GM23338 (cell line): ENCODE data around the gene PARVB. TPM values are rescaled to one million over a fixed set of nuclear protein-coding genes. Genes with fewer than 3 reads are reported as not detected.

Experiments
- ATAC-seq: fragments of 200-7000 bp; cut with Tn5 transposase; 3 replicates; pipeline ENCODE4 v1.9.1; 2020
- DNase-seq: peaks from one replicate; pipeline ENCODE4 v3.0.0-alpha.2; 2015; ENCODE audit warnings: low spot score
- H2AFZ ChIP-seq: fragments of 200-600 bp; sonication (generic); 2 replicates; pipeline ENCODE4 v1.8.0; 2016; ENCODE audit warnings: antibody characterized with exemption, mild to moderate bottlenecking, moderate library complexity
- H3F3A ChIP-seq: fragments of 200-600 bp; sonication (generic); replicated peaks from 2 replicates; pipeline ENCODE4 v1.8.0; 2017; ENCODE audit warnings: antibody characterized with exemption, mixed run types, low read depth
- H3K27ac ChIP-seq: fragments of 200-600 bp; sonication (generic); 2 replicates; pipeline ENCODE4 v1.6.1; 2016; ENCODE audit warnings: low read depth
- H3K27me3 ChIP-seq: fragments of 200-600 bp; sonication (generic); 2 replicates; pipeline ENCODE4 v1.8.0; 2016; ENCODE audit warnings: mild to moderate bottlenecking, mixed run types, moderate library complexity; ENCODE audit not compliant: insufficient read depth
- H3K36me3 ChIP-seq: fragments of 200-600 bp; sonication (generic); 2 replicates; pipeline ENCODE4 v1.8.0; 2016; ENCODE audit warnings: mild to moderate bottlenecking; ENCODE audit not compliant: insufficient read depth
- H3K4me1 ChIP-seq: fragments of 200-600 bp; sonication (generic); 2 replicates; pipeline ENCODE4 v1.8.0; 2016; ENCODE audit warnings: mild to moderate bottlenecking, moderate library complexity; ENCODE audit not compliant: insufficient read depth
- H3K4me2 ChIP-seq: fragments of 200-600 bp; sonication (generic); 2 replicates; pipeline ENCODE4 v1.7.1; 2017; ENCODE audit warnings: mixed run types
- H3K4me3 ChIP-seq: fragments of 200-600 bp; sonication (generic); 2 replicates; pipeline ENCODE4 v1.6.1; 2016; ENCODE audit warnings: mixed run types
- H3K79me2 ChIP-seq: fragments of 200-600 bp; sonication (generic); replicated peaks from 2 replicates; pipeline ENCODE4 v1.8.0; 2017; ENCODE audit warnings: mild to moderate bottlenecking; ENCODE audit not compliant: insufficient read depth
- H3K9me2 ChIP-seq: fragments of 200-600 bp; sonication (generic); 2 replicates; pipeline ENCODE4 v1.8.0; 2017; ENCODE audit not compliant: insufficient read depth
- H4K20me1 ChIP-seq: fragments of 200-600 bp; sonication (generic); replicated peaks from 2 replicates; pipeline ENCODE4 v1.8.0; 2017; ENCODE audit warnings: mild to moderate bottlenecking; ENCODE audit not compliant: insufficient read depth
- H3K27ac Mint-ChIP-seq: 2 replicates; pipeline ENCODE4 v1.8.0; 2020; ENCODE audit warnings: inconsistent platforms, mild to moderate bottlenecking, moderate library complexity, mixed read lengths
- H3K27me3 Mint-ChIP-seq: 3 replicates; pipeline ENCODE4 v1.8.0; 2022; ENCODE audit warnings: low read depth, mild to moderate bottlenecking, moderate library complexity, mixed read lengths, inconsistent platforms; ENCODE audit not compliant: insufficient read depth, poor library complexity
- H3K36me3 Mint-ChIP-seq: 3 replicates; pipeline ENCODE4 v1.8.0; 2021; ENCODE audit warnings: low read depth, mild to moderate bottlenecking, inconsistent platforms, moderate library complexity, mixed read lengths
- H3K4me1 Mint-ChIP-seq: 3 replicates; pipeline ENCODE4 v1.8.0; 2020; ENCODE audit warnings: mild to moderate bottlenecking, inconsistent platforms, mixed read lengths
- H3K4me3 Mint-ChIP-seq: 3 replicates; pipeline ENCODE4 v1.8.0; 2021; ENCODE audit warnings: moderate library complexity, mild to moderate bottlenecking, inconsistent platforms, mixed read lengths
- H3K9me3 Mint-ChIP-seq: 3 replicates; pipeline ENCODE4 v1.8.0; 2020; ENCODE audit warnings: moderate library complexity, mild to moderate bottlenecking, inconsistent platforms, mixed read lengths
- CREB1 ChIP-seq: fragments of 250-450 bp; sonication (Bioruptor Pico); IDR thresholded peaks from 2 replicates; pipeline ENCODE4 v1.5.0; 2020; ENCODE audit warnings: low read depth, mild to moderate bottlenecking, moderate library complexity
- EZH2 ChIP-seq: fragments of 200-600 bp; sonication (generic); IDR thresholded peaks from one replicate; pipeline ENCODE4 v1.8.0; 2017; ENCODE audit warnings: antibody characterized with exemption, mild to moderate bottlenecking, low read depth; ENCODE audit not compliant: unreplicated experiment
- EZH2phosphoT487 ChIP-seq: fragments of 200-600 bp; sonication (generic); IDR thresholded peaks from one replicate; pipeline ENCODE4 v1.8.1; 2018; ENCODE audit warnings: antibody characterized with exemption; ENCODE audit not compliant: unreplicated experiment
- JUNB ChIP-seq: IDR thresholded peaks from one replicate; pipeline ENCODE4 v1.6.1; 2016; ENCODE audit warnings: antibody characterized with exemption; ENCODE audit not compliant: unreplicated experiment
- NANOG ChIP-seq: IDR thresholded peaks from 2 replicates; pipeline ENCODE4 v1.6.1; 2016; ENCODE audit warnings: antibody characterized with exemption, borderline replicate concordance
- POLR2AphosphoS5 ChIP-seq: IDR thresholded peaks from 2 replicates; pipeline ENCODE4 v1.6.1; 2016; ENCODE audit warnings: antibody characterized with exemption, low read depth
- STAT1 ChIP-seq: IDR thresholded peaks from one replicate; pipeline ENCODE4 v1.6.1; 2016; ENCODE audit warnings: antibody characterized with exemption; ENCODE audit not compliant: unreplicated experiment
- ZNF114 ChIP-seq: fragments of 250-450 bp; sonication (Bioruptor Pico); IDR thresholded peaks from 2 replicates; pipeline ENCODE4 v1.5.0; 2020; ENCODE audit warnings: mild to moderate bottlenecking, moderate library complexity
- ZNF331 ChIP-seq: fragments of 250-450 bp; sonication (Bioruptor Pico); IDR thresholded peaks from 2 replicates; pipeline ENCODE4 v1.5.0; 2020; ENCODE audit warnings: low read depth, mild to moderate bottlenecking, moderate library complexity
- polyA plus RNA-seq: library from polyadenylated mRNA; unstranded; fragments of >200 nt; fragmentation: Nextera tagmentation; extraction: Ambion mirVana; gene quantifications from 2 replicates; pipeline ENCODE4 v1.2.1, GENCODE V29; 2016
- total RNA-seq: library from RNA; depleted of rRNA; stranded (reverse); fragments of >200 nt; shearing (Covaris generic); gene quantifications from 2 replicates; pipeline ENCODE4 v1.2.3, GENCODE V29; 2014
- TF ChIP-seq, protein P1 (sequence below), 2 experiments: fragments of 200-600 bp in 1 of 2; sonication (generic) in 1 of 2; conservative IDR thresholded peaks; 2 replicates each; pipeline versions ENCODE4 v1.5.1 to v1.6.1; 2016 to 2017; ENCODE audit warnings: antibody characterized with exemption in 2 of 2, low read depth in 2 of 2, mild to moderate bottlenecking in 2 of 2, moderate library complexity in 1 of 2
- TF ChIP-seq, protein P2 (sequence below): IDR thresholded peaks from one replicate; pipeline ENCODE4 v1.6.1; 2018; ENCODE audit warnings: antibody characterized with exemption; ENCODE audit not compliant: unreplicated experiment
- TF ChIP-seq, protein P3 (sequence below): IDR thresholded peaks from 2 replicates; pipeline ENCODE4 v1.6.1; 2016; ENCODE audit warnings: antibody characterized with exemption
- TF ChIP-seq, protein P4 (sequence below): fragments of 250-450 bp; sonication (Bioruptor Pico); IDR thresholded peaks from 2 replicates; pipeline ENCODE4 v1.5.0; 2020; ENCODE audit warnings: mild to moderate bottlenecking, moderate library complexity

Gene PARVB
- total and polyA plus RNA-seq, 2 experiments from 2014 or later: 4.3 to 7.7 TPM

DNA sequence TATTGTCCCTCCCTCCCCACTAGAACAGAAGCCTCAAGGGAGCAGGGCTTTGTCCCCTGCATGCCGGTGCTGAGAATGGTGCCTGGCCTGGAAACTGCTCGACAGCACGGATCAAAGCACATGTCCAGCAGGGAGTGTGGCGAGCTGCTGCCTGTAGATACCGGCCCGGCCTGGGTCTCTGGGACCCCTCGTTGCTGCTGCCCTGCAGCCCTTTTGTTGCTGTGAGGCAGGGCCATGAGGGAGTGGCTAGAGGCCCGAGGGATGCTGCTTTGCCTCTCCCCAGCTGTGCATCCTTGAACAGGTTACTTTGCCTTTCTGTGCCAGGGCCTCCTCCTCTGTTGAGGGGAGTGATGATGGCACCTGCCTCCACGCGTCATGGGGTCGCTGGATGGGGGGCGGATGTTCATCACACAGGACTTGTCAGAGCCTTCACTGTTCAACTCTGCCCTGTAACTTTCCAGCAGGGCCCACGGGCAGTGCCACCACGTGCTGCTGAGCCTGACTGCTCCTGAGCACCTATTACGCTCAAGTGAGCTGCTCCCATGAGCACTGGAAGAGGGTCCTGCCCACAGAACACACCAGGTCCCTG lies 141.3 kb downstream of the PARVB start:
- Histone ChIP-seq H3F3A (no peaks in the 10 kb centered on the region), H3K27ac (no peak overlapping the region), H4K20me1 (no peaks in the 10 kb centered on the region), H3K36me3 (no peaks in the 10 kb centered on the region), H3K4me3 (no peak overlapping the region), H3K9me2 (no peaks in the 10 kb centered on the region), H3K4me2 (no peak overlapping the region), H3K79me2 (no peaks in the 10 kb centered on the region), H2AFZ (no peak overlapping the region), H3K27me3 (no peaks in the 10 kb centered on the region), H3K4me1 (peaks cover 2% of the 10 kb centered on the region; the same call in 1 of the 2 replicates)
- Mint-ChIP-seq H3K27me3 (no peaks in the 10 kb centered on the region), H3K4me3 (no peak overlapping the region), H3K36me3 (no peaks in the 10 kb centered on the region; the same call in 2 of the 3 replicates), H3K9me3 (no peaks in the 10 kb centered on the region), H3K4me1 (peaks cover 18% of the 10 kb centered on the region), H3K27ac (no peak overlapping the region)
- TF ChIP-seq EZH2 (no peak), ZNF114 (CRISPR knock-in tag) (no peak), STAT1 (no peak), ZNF331 (CRISPR knock-in tag) (no peak), CREB1 (CRISPR knock-in tag) (no peak), NANOG (no peak), JUNB (no peak), POLR2AphosphoS5 (no peak), EZH2phosphoT487 (no peak)
- TF ChIP-seq, protein P1, sequence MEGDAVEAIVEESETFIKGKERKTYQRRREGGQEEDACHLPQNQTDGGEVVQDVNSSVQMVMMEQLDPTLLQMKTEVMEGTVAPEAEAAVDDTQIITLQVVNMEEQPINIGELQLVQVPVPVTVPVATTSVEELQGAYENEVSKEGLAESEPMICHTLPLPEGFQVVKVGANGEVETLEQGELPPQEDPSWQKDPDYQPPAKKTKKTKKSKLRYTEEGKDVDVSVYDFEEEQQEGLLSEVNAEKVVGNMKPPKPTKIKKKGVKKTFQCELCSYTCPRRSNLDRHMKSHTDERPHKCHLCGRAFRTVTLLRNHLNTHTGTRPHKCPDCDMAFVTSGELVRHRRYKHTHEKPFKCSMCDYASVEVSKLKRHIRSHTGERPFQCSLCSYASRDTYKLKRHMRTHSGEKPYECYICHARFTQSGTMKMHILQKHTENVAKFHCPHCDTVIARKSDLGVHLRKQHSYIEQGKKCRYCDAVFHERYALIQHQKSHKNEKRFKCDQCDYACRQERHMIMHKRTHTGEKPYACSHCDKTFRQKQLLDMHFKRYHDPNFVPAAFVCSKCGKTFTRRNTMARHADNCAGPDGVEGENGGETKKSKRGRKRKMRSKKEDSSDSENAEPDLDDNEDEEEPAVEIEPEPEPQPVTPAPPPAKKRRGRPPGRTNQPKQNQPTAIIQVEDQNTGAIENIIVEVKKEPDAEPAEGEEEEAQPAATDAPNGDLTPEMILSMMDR (conservative IDR thresholded peaks at IDR 0.05; ENCODE audit: low read depth in 2 of 2): no peak
- TF ChIP-seq, protein P2, sequence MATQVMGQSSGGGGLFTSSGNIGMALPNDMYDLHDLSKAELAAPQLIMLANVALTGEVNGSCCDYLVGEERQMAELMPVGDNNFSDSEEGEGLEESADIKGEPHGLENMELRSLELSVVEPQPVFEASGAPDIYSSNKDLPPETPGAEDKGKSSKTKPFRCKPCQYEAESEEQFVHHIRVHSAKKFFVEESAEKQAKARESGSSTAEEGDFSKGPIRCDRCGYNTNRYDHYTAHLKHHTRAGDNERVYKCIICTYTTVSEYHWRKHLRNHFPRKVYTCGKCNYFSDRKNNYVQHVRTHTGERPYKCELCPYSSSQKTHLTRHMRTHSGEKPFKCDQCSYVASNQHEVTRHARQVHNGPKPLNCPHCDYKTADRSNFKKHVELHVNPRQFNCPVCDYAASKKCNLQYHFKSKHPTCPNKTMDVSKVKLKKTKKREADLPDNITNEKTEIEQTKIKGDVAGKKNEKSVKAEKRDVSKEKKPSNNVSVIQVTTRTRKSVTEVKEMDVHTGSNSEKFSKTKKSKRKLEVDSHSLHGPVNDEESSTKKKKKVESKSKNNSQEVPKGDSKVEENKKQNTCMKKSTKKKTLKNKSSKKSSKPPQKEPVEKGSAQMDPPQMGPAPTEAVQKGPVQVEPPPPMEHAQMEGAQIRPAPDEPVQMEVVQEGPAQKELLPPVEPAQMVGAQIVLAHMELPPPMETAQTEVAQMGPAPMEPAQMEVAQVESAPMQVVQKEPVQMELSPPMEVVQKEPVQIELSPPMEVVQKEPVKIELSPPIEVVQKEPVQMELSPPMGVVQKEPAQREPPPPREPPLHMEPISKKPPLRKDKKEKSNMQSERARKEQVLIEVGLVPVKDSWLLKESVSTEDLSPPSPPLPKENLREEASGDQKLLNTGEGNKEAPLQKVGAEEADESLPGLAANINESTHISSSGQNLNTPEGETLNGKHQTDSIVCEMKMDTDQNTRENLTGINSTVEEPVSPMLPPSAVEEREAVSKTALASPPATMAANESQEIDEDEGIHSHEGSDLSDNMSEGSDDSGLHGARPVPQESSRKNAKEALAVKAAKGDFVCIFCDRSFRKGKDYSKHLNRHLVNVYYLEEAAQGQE: no peak
- TF ChIP-seq, protein P3, sequence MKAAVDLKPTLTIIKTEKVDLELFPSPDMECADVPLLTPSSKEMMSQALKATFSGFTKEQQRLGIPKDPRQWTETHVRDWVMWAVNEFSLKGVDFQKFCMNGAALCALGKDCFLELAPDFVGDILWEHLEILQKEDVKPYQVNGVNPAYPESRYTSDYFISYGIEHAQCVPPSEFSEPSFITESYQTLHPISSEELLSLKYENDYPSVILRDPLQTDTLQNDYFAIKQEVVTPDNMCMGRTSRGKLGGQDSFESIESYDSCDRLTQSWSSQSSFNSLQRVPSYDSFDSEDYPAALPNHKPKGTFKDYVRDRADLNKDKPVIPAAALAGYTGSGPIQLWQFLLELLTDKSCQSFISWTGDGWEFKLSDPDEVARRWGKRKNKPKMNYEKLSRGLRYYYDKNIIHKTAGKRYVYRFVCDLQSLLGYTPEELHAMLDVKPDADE: no peak
- TF ChIP-seq, protein P4, sequence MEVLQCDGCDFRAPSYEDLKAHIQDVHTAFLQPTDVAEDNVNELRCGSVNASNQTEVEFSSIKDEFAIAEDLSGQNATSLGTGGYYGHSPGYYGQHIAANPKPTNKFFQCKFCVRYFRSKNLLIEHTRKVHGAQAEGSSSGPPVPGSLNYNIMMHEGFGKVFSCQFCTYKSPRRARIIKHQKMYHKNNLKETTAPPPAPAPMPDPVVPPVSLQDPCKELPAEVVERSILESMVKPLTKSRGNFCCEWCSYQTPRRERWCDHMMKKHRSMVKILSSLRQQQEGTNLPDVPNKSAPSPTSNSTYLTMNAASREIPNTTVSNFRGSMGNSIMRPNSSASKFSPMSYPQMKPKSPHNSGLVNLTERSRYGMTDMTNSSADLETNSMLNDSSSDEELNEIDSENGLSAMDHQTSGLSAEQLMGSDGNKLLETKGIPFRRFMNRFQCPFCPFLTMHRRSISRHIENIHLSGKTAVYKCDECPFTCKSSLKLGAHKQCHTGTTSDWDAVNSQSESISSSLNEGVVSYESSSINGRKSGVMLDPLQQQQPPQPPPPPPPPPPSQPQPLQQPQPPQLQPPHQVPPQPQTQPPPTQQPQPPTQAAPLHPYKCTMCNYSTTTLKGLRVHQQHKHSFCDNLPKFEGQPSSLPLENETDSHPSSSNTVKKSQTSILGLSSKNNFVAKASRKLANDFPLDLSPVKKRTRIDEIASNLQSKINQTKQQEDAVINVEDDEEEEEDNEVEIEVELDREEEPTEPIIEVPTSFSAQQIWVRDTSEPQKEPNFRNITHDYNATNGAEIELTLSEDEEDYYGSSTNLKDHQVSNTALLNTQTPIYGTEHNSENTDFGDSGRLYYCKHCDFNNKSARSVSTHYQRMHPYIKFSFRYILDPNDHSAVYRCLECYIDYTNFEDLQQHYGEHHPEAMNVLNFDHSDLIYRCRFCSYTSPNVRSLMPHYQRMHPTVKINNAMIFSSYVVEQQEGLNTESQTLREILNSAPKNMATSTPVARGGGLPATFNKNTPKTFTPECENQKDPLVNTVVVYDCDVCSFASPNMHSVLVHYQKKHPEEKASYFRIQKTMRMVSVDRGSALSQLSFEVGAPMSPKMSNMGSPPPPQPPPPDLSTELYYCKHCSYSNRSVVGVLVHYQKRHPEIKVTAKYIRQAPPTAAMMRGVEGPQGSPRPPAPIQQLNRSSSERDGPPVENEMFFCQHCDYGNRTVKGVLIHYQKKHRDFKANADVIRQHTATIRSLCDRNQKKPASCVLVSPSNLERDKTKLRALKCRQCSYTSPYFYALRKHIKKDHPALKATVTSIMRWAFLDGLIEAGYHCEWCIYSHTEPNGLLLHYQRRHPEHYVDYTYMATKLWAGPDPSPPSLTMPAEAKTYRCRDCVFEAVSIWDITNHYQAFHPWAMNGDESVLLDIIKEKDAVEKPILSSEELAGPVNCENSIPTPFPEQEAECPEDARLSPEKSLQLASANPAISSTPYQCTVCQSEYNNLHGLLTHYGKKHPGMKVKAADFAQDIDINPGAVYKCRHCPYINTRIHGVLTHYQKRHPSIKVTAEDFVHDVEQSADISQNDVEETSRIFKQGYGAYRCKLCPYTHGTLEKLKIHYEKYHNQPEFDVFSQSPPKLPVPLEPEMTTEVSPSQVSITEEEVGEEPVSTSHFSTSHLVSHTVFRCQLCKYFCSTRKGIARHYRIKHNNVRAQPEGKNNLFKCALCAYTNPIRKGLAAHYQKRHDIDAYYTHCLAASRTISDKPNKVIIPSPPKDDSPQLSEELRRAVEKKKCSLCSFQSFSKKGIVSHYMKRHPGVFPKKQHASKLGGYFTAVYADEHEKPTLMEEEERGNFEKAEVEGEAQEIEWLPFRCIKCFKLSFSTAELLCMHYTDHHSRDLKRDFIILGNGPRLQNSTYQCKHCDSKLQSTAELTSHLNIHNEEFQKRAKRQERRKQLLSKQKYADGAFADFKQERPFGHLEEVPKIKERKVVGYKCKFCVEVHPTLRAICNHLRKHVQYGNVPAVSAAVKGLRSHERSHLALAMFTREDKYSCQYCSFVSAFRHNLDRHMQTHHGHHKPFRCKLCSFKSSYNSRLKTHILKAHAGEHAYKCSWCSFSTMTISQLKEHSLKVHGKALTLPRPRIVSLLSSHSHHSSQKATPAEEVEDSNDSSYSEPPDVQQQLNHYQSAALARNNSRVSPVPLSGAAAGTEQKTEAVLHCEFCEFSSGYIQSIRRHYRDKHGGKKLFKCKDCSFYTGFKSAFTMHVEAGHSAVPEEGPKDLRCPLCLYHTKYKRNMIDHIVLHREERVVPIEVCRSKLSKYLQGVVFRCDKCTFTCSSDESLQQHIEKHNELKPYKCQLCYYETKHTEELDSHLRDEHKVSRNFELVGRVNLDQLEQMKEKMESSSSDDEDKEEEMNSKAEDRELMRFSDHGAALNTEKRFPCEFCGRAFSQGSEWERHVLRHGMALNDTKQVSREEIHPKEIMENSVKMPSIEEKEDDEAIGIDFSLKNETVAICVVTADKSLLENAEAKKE (CRISPR knock-in tag): no peak
- ATAC-seq (no peak), DNase-seq (no peak)
